Esophagus muscularis mucosa (tissue), 4 donors: ENCODE results near the gene STT3B. TPM values are rescaled to one million over a fixed set of nuclear protein-coding genes. Genes with fewer than 3 reads are reported as not detected.

Experiments used
- DNase-seq: peaks from one replicate; pipeline ENCODE4 v3.0.0-alpha.2; 2017; ENCODE audit errors: extremely low spot score
- H3K27ac ChIP-seq, 4 donors: fragments of 200-600 bp; sonication (generic); replicated peaks in 1 of 4; 1 replicate in 3 of 4; 2 replicates in 1 of 4; pipeline ENCODE4 v1.5.1; 2016 to 2019; ENCODE audit warnings: mild to moderate bottlenecking in 1 of 4
- H3K27me3 ChIP-seq, 4 donors: fragments of 200-600 bp; sonication (generic); one replicate each; pipeline versions ENCODE4 v1.5.1 to v1.6.0; 2016 to 2019
- H3K36me3 ChIP-seq, 4 donors: fragments of 200-600 bp; sonication (generic); one replicate each; pipeline ENCODE4 v1.5.1; 2016 to 2019
- H3K4me1 ChIP-seq, 4 donors: fragments of 200-600 bp; sonication (generic); one replicate each; pipeline ENCODE4 v1.5.1; 2016 to 2019
- H3K4me3 ChIP-seq, 4 donors: fragments of 200-600 bp; sonication (generic); 1 replicate in 2 of 4; 2 replicates in 2 of 4; pipeline ENCODE4 v1.5.1; 2016 to 2019; ENCODE audit warnings: mild to moderate bottlenecking in 4 of 4, moderate library complexity in 1 of 4
- H3K9me3 ChIP-seq, 4 donors: fragments of 200-600 bp; sonication (generic); 1 replicate in 3 of 4; 2 replicates in 1 of 4; pipeline ENCODE4 v1.5.1; 2016 to 2019
- CTCF ChIP-seq, 3 experiments: fragments of 200-600 bp in 2 of 3; fragments of 450-650 bp in 1 of 3; sonication (generic) in 2 of 3; IDR thresholded peaks; one replicate each; pipeline ENCODE4 v1.5.1; 2017 to 2019; ENCODE audit warnings: antibody characterized with exemption in 3 of 3, mild to moderate bottlenecking in 2 of 3, moderate library complexity in 1 of 3
- EP300 ChIP-seq: sonication (generic); formaldehyde crosslinking; IDR thresholded peaks from one replicate; pipeline ENCODE4 v1.6.1; 2017; ENCODE audit warnings: antibody characterized with exemption
- POLR2A ChIP-seq: fragments of 450-650 bp; IDR thresholded peaks from one replicate; pipeline ENCODE4 v1.6.1; 2017; ENCODE audit warnings: antibody characterized with exemption, moderate library complexity, mild to moderate bottlenecking, low read depth
- POLR2AphosphoS5 ChIP-seq, 2 donors: sonication (generic); formaldehyde crosslinking; IDR thresholded peaks; one replicate each; pipeline ENCODE4 v1.6.1; 2017; ENCODE audit warnings: antibody characterized with exemption in 2 of 2
- WGBS: methylation state at CpG from one replicate; pipeline ENCODE4 v1.1.5; 2018; 5-methylcytosine and 5-hydroxymethylcytosine counted together
- intact Hi-C: fragments of 100-400 bp; cut with DNase I; formaldehyde crosslinking; loops from one replicate; pipeline ENCODE4 v1.15.1; 2023
- total RNA-seq, 4 donors: library from RNA; depleted of rRNA; stranded (reverse); fragments of >200 nt; gene quantifications; one replicate each; pipeline versions ENCODE4 v1.1.0 to v1.2.1, GENCODE V29; 2016

The STT3B gene
- total RNA-seq, 4 donors from 2014 or later, result 58.8 to 74.3 (median 69.3) TPM

- intact Hi-C loops, result no loop called here
- DNase-seq, result no peak
- Histone ChIP-seq H3K4me3 (no peak overlapping the region), H3K27ac (no peak overlapping the region), H3K4me1 (peaks cover 16 to 36% (median 33%) of the 10 kb centered on the region in 4 donors), H3K36me3 (no peaks in the 10 kb centered on the region), H3K9me3 (peaks cover 0 to 10% (median 2%) of the 10 kb centered on the region in 4 donors), H3K27me3 (no peaks in the 10 kb centered on the region)
- WGBS, result 95% methylated on average over 2 of the region's 2 CpGs
- TF ChIP-seq EP300 (no peak), CTCF (IDR thresholded peaks at IDR 0.05) (no peak), POLR2AphosphoS5 (IDR thresholded peaks at IDR 0.05) (no peak), POLR2A (no peak)
Measured at GRCh38 chr3:31559872-31560534, 27.3 kb downstream of the STT3B start.

- Histone ChIP-seq H3K36me3 (no peaks in the 10 kb centered on the region), H3K27me3 (no peaks in the 10 kb centered on the region), H3K4me3 (no peak overlapping the region), H3K4me1 (peaks cover 17 to 51% (median 38%) of the 10 kb centered on the region in 4 donors), H3K27ac (no peak overlapping the region), H3K9me3 (peaks cover 0 to 10% (median 2%) of the 10 kb centered on the region in 4 donors)
- WGBS, result 76% methylated on average over 5 of the region's 5 CpGs
- no peak for DNase-seq
- TF ChIP-seq POLR2AphosphoS5 (IDR thresholded peaks at IDR 0.05) (no peak), POLR2A (no peak), CTCF (IDR thresholded peaks at IDR 0.05) (no peak), EP300 (no peak)
- intact Hi-C loops, result no loop called here
Measured at GRCh38 chr3:31561891-31562290, 29.2 kb downstream of the STT3B start.

GRCh38 chr3:31562525-31562924 is 29.8 kb downstream of the STT3B start:
- no peak overlapping the region for H3K27ac ChIP-seq
- H3K9me3 ChIP-seq, result peaks cover 0 to 10% (median 2%) of the 10 kb centered on the region in 4 donors
- intact Hi-C loops, result no loop called here
- no peak overlapping the region for H3K4me3 ChIP-seq
- no peaks in the 10 kb centered on the region for H3K36me3 ChIP-seq
- TF ChIP-seq POLR2AphosphoS5 (IDR thresholded peaks at IDR 0.05), result no peak
- no peak for TF ChIP-seq CTCF (IDR thresholded peaks at IDR 0.05)
- no peak for TF ChIP-seq EP300
- TF ChIP-seq POLR2A, result no peak
- peaks cover 17 to 56% (median 40%) of the 10 kb centered on the region in 4 donors for H3K4me1 ChIP-seq
- 96% methylated on average over 4 of the region's 8 CpGs for WGBS
- DNase-seq, result no peak
- no peaks in the 10 kb centered on the region for H3K27me3 ChIP-seq

- WGBS, result 46% methylated on average over 1 of the region's 1 CpG
- intact Hi-C loops, result no loop called here
- H3K4me1 ChIP-seq, result peaks cover 17 to 70% (median 40%) of the 10 kb centered on the region in 4 donors
Measured at GRCh38 chr3:31565288-31565687, 32.6 kb downstream of the STT3B start.

More at GRCh38 chr3:31565288-31565687, 32.6 kb downstream of the STT3B start:
- DNase-seq, result no peak
- TF ChIP-seq POLR2AphosphoS5 (IDR thresholded peaks at IDR 0.05) (no peak), EP300 (no peak), CTCF (IDR thresholded peaks at IDR 0.05) (no peak), POLR2A (no peak)
- Histone ChIP-seq H3K27ac (no peak overlapping the region), H3K27me3 (no peaks in the 10 kb centered on the region), H3K4me3 (no peak overlapping the region), H3K36me3 (no peaks in the 10 kb centered on the region), H3K9me3 (peaks cover 0 to 6% (median 0%) of the 10 kb centered on the region in 4 donors)
